ENCODE data around the gene AIG1.

Gene AIG1

DNA sequence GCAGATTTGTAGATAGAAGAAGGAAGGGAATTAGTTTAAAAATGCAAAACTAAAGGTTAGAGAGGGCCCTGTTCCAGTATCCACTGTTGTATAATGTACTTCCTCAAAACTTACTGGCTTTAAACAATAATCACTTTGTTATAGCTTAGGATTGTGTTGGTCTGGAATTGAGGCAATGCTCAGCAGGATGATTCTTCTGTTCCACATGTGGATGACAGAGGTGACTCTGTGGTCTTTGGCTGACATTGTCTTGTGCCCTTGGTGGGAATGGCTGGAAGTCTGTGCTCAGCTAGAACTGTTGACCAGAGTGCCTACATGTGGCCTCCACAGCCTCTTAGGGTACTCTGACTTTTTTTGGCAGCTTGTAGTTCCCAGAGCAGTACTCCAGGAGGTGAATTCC lies 143.4 kb downstream of the AIG1 start:
- DNase-seq, result no peak

DNA sequence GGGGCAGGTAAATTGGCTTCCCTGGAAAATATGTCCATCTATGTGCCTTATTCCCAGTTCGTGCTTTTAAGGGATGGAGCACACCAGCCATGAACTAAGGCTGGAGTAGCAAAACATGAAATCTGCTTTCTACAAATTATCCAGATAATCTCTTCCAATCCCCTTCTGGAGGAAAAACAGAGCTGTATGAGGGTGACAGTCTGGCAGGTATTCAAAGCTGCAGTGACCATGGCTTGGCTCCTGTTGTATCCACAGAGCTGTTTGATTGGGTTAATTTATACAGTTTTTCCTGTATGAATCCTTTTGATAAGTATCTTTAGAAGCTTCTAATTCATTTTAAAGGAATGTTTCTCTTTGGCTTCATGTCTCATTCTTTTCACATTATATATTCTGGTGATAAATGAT lies 144.4 kb downstream of the AIG1 start:
- no peak for DNase-seq

DNA sequence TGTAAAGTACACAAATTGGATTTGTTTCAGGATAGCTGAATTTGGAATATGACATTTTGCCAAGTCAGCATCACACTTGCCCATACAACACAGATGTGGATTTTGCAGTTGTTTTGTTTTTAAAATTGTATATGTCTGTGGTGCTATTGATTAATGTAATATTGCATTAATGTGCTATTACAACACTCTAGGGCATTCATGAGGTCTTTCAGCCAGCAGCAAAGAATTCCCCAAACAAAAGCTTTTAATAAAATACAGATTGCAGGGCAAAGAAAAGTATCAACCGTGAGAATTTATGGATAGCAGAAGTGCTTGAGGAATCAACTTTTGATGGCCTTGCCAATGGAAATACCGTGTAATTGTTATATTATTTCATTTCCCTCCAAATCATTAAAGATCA lies 144.9 kb downstream of the AIG1 start:
- no peak for DNase-seq

DNA sequence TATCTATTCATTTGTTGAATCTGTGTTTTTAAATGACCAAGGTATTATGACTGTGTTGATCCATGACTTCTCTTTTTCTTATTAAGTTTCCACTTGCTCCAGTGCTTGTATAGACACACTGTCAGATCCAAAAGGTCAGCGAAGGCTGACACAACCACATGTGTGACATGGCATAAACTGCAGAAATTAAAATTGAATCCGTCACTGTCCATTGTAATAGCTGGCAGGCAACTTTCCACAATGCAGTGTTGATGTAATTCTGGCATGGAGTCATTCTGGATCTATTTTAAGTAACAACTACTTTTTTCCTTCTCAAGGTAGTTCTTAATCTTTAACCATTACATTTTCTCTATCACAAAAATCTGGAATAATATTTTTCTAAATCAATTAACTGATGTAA lies 145.3 kb downstream of the AIG1 start:
- DNase-seq, result no peak

DNA sequence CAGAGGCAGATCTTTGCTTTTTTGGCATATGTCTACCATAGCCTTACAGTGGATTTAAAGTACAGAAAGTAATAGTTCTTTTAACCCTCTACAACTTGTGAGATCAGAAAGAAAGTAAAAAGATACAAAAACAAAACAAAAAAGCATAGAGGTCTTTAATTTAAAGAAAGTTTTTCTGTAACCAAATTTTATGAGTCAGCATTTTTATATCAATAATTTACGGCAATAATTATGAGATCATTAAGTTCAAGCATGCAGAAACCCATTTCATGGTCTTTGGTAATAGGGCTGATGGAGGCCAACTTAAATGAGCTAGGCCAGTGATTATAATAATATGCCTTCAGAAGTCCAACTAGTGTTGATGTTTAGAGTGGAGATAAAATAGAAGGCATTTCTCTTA lies 145.9 kb downstream of the AIG1 start:
- no peak for DNase-seq

DNA sequence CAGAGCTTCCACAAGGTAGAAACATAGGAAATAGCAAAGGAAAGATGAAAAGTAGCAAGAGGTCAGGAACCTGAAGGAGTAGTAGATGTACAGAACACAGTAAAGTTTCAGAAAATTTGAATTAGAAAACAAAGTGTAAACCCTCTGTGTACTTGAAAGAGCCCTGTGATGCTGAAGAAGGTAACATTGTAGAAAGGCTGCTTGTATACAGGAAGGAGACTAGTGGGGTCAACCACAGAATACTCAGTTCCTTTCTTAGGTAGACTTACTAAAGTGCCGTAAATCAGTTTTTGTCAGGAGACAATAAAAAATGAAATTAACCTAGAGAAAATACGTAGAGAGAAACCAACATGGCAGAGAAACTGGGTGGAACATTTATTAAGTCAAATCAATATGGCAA lies 149.7 kb downstream of the AIG1 start:
- DNase-seq, result no peak

DNA sequence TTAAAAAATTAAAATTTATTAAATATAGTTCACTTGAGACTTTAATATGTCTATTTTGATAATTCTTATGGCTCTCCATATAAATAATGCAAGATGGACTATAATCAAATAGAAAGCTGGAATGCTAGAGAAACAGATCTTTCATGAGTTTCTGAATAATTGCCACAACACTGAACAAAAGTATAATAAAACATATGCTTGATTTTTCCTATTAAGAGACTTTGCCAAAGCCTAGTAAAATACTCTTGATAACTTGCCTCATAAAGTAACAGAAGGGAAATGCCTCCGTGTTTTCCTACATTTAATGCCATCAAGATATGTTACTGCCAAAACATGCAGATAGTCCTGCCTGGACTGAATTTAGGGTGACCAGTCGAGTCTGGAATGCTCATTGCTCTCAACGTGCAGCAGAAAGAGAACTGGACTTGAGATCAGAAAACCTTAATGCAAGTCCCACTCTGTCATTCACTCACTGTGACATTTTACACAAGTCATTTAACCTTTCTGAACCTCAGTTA lies 153.2 kb downstream of the AIG1 start:
- DNase-seq, result no peak

DNA sequence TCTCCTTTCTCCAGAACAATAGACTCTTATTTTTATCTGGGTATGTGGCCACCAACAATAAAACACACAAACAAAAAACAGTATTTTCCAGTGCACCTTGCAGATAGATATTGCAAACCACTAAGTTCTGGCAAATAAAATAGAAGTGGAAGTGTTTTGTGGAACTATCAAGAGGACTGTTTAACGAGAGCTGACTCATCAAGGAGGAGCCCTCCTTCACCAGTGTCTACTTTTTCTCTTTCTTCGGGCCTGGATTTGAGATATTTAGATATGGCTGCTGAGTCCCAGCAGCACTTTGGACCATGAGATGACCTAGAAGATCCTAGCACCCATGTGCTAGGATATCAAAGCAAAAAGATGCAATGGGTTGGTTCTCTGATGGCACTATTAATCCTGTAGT lies 154.7 kb downstream of the AIG1 start:
- DNase-seq, result no peak

DNA sequence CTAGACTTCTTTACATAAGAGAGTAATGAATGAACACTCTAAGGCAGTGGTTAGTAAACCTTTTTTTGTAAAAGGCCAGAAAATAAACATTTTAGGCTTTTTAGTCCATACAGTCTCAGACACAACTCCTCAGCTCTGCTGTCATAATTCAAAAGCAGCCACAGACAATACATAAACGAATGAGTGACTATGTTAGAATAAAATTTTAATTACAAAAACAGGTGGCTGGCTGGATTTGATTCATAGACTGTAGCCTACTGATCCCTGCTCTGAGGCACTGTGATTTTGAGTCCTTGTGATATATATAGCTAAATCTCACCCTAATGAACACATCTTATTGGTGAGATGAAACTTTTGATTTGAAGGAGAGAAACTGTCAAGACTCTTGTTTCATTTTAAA lies 155.1 kb downstream of the AIG1 start:
- DNase-seq, result no peak

DNA sequence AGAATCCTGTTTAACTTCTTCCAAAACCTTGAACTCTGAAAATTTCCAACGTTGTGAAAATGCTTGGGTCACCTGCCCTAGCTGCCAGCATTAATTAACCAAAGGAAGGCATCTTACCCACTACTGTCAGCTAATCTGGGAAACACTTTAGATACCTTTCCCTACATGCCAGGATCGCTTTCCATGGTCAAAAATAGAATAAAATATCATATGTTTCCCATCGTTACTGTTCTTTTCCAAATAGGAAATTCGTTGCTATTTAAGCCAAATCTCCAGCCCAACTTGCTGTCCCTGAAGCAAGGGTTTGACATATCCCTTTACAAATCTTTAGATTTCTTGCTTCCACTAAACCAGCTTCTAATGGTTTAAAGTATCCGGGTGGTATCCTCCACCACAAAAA lies 157.5 kb downstream of the AIG1 start:
- no peak for DNase-seq

DNA sequence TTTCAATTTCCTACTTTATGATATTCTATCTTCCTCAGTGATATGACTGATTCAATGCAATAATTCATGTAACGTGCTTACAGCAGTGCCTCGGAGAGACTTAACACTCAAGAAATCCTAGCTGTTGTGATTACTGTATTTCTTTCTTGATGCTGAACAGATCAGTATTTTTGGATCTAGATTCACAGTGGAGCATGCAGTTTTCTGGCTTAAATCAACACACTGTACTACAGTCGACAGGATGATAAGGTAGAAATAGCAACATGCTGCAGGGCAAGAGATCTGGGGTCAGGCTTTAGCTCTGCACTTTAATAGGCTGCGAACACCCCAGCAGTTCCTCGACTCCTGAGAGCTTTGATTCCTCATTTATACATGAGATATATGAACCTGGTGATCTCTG lies 161.0 kb downstream of the AIG1 start:
- DNase-seq, result no peak

DNA sequence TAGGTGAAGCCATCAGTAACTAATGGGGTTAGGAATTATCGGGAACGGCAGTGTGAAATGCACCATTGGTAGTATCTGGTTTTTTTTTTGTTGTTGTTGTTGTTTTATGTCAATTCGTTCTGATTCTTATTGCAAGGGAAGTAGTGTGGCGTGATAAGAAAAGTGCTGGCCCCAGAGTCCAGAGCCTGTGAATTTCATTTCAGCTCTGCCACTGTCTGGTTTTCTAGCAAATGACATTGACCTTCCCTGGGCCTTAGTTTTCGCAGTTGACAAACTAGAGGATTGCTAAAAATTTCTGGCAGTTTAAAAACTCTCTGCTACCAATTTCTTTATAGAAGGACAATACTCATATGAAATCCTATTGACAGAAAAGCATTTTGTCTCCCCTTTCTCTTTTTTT lies 161.6 kb downstream of the AIG1 start:
- no peak for DNase-seq

DNA sequence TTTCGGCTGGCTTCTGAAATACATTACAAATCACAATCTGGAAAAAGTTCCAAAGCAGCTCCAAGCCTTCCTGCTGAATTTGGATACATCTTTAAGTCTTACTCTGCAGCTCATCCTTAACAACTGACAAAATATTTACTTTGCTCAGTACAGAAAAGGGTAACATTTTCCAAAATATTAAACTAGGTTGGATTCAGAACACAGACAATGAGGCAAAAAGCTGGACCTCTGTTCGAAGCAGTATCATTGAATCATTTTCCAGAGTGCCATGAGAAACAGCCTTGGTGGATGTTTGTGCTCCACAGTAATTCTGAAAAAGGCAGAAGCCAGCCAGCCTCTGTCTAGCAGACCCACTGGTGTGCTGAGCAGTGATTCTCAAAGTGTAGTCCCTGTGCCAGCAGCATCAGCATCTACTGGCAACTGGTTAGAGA lies 162.1 kb downstream of the AIG1 start:
- DNase-seq, result no peak

DNA sequence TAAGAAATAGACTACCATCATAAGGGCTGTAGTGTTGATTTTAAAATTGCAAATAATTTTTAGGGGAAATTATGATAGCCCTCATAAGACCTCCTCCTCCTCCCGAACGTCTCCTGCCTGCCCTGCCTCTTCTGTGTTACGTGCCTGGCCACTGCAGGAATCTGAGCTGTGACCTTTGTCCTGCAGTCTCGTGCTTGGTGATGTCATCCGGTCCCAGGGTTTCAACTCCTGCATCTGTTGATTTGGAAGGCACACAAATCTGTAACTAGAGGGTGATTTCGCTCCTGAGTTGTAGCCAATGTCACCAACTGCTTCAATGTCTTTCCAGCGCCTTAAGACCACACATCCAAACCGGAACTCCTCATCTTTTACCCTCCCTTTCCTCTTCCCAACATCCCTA lies 163.2 kb downstream of the AIG1 start:
- no peak for DNase-seq

DNA sequence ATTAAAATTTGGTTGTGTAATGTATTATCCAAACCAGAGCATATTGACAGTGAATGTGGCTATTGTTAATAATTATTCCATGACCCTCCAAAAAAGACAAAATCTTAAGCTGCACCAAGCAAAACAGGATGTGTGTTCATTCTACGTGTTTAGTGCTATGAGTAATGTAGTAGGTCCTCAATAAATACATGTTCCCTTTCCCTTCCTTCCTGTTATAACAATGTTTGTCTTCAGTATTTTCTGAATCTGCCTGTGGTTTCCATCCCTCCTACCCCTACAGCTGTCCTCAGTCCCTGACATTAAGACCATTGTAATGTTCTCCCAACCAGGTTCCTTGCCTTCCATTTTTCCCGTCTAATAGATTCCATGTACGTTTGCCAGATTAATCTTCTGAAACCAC lies 163.8 kb downstream of the AIG1 start:
- no peak for DNase-seq

DNA sequence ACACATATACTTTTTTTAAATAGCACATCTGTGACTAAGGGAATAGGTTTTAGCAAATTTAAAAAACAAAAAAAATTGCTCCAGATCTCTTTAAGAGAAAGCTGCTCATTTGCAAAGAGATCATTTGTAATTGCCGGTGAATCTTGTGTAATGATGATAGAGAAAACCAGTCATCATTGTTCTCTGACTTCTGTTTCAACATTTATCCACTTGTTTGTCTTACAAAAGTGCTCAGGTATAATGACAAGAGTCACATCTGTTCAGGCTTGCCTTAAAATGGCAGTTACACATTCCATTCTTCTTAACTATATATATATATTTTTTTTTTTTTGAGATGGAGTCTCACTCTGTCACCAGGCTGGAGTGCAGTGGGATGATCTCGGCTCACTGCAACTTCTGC lies 165.2 kb downstream of the AIG1 start:
- no peak for DNase-seq

DNA sequence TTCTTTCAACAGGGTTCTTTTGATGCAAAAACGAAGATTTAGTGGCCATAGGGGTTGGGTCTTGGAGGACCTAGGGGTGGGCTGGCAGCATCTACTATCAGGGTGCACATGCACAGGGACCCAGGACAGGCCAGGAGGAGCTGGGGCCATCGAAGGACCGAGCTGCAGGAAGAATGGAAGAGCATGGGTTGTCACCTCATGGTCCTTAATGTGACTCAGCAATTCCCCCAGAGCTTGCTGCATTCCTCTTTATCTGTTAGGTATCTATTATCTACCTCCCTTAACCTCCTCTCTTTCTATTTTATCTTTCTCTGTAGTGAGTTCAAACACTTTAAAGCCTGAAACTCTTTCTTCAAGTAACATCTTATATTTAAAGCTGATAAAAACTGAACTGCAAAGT lies 167.0 kb downstream of the AIG1 start:
- DNase-seq, result no peak

DNA sequence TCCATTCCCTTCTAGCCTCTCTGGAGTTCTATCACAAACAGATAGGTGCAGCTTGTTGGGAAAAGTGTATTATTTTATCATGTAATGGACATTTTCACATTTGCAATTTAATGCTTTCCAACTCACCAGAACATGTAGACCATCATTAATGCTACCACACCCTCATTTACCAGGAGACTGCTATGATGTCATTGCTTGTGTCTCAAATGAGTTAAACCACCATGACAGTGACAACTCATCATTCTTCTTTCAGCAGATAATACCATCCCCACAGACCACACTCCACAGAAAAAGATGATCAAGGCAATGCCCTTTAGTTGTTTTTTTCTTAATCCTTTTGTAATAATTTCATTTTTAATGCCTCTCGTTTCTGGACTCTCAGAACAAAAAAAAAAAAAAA lies 168.7 kb downstream of the AIG1 start:
- DNase-seq, result no peak

DNA sequence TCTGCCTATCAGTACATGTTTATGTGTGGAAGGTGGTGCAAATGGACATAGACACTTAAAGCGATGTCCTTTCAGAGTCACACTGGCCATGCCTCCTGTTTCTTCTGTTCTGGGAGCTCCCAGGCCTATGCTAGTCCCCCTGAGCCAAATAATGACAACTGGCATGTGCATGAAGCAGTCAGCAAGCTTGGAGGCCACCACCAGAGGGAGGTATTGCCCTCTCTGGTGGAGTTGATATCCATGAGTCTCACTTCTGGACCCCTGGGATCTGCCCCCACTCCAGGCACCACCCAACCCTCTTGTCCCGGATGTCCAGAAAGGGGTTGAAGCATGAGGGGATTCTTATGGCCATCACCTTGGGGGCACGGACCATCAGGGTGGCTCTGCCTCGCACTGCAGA lies 172.2 kb downstream of the AIG1 start:
- DNase-seq, result no peak

DNA sequence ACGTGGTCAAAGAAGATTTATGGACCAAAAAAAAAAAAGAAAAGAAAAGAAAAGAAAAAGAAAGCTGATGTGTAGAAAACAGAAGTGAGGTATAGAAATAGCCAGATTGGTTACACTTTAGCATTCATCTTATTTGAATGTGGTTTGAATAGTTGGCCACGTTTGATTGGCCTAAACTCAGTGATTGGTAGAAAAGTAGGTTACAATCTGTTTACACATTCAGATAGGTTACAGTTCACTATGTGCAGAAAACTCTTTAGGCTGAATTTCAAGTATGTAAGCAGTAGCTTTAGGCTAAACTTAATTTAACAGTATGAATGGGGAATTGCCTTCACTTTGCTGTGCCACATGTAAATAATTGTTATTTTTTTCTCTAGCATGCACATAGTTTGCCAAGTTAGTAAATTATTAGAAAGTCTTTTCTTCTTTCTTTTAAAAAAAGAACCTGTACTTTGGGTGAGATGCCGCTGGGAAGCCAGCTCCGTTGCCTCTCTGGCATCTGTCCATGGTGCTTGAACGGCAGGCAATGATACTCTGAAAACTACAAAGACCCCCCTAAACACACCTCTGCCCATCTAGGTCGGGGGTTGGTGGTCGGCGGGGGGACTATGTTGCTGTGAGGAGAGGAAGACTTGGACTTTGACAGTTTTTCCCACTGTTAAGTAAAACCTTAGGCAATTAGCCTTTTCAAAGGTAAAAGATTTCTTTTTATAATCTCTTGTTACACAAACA lies 173.0 kb downstream of the AIG1 start:
- no peak for DNase-seq

DNA sequence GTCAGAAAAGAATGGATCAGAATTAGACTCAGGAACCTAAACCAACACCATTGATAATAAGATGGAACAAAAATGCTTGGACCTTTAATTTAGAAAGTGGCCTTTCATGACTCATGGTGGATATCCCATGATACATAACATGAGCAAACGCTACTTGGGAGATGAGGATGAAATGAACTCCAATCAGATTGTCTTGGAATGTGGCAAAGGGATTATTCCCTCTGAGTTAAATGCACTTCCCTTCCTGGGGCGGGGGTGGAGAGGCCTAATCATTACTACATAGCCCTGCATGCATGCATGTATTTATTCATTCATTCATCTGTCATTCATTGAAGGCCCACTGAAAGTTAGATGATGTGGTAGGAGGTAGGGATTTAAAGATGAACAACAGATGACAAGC lies 174.0 kb downstream of the AIG1 start:
- DNase-seq, result no peak

DNA sequence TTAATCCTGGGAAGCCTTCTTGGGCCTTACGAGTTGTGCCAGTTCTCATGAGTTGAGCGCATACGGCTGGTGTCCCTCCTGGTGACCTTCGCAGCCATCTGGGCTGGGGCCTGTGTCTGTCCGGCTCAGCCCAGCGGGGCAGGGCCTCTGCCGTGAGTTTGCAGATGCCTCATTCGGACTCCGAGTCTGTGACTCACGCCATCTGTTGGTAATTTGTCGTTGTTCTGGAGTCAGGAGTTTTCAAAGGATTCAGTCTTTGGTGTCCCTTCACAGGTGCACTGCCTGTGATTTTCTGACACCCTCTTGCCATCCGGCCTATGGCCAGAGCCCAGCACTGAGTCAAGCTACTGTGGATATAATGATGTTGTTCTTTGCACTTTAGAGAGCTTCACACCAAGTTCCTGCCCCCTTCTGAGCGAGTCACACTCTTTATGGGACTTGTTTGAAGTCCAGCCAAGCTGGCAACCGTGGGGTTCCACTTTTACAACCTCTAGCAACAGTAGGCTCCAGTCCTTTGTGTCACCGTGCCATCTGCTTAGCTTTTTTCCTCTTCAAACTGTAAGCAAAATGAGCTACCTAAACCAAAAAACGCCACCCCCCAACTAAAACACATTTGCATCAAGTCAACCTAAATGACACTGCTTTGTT lies 175.6 kb downstream of the AIG1 start:
- DNase-seq, result no peak

DNA sequence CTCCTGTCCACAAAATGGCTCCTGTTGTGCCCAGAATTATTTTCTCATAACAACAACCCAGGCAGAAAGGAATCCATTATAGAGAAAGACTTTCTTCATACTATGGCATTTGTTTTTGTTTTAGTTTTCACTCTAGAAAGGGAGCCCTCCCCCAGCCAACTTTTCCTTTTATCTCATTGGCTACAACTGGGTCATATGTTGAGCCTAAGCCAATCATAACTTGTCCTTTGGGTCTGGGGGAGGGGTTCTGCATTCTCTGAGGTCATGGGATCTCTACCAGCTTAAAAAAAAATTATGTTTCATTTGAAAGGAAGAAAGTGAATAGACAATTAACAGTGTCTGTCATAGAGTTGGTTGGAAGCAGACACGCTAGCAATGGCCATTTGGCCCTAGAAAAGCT lies 177.6 kb downstream of the AIG1 start:
- no peak for DNase-seq

DNA sequence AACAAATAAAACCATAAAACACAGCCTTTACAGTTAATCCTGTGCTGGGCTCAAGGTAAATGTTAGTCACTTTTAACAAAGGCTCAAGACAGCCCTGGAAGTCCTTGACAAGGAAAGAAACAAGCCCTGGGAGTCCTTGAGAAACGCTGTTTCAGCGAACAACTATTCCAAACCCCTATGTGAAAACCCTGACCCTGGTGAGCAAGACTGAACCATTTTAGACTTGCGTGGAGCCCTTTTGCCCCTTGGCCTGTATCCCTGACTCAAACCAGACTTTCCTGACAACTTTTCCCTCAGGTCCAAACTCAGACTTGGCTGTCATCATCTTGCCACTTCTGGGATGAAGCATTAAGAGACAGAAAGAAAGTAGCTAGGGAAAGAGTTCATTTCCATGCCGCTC lies 180.4 kb downstream of the AIG1 start:
- DNase-seq, result no peak

DNA sequence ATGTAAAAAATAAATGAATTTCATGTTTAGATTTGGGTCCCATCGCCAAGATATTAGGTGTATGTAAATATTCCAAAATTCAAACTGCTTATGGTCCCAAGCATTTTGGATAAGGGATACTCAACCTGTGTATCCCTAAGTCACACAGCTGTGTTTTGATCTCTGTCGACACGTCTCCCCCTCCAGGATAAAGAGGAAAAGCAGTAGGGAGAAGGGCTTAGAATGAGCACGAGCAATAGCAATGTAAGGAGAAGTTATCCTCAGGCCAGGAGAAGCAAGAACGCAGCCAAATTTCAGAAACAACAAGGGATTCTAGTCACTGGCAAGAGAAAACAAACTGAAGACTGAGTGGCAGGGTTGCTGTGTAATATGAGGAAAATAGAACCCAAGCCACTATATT lies 181.2 kb downstream of the AIG1 start:
- no peak for DNase-seq

Measured in DMS153 (cell line).